ENCODE results near the gene GRIN3A.

The GRIN3A gene

DNA sequence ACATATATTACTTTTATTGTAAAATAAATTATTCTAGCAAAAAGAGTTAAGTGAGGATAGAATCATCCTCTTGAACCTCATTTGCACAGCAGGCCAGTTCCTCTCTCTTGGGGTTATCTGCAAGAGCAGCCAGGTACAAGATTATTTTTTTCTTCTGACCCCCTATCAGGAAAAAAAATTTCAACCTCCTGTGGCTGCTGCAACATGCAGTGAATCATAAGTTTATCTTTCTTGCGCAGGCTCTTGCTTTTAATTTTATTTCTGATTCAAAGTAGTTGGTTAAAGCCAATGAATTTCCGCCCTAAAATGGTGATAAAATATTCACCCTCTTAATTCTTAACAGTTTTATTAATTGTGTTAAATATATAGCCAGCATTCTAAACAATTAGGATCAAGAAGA is 74.0 kb downstream of the GRIN3A start:
- Histone ChIP-seq H3K4me2 (ENCODE audit: insufficient read depth, low read length) (no peak overlapping the region), H4K20me1 (ENCODE audit: insufficient read depth, low read length) (no peaks in the 10 kb centered on the region), H3K9ac (ENCODE audit: low read depth, low read length) (no peak overlapping the region), H2AFZ (ENCODE audit: low read depth, low read length) (no peak overlapping the region), H3K4me3 (ENCODE audit: low read depth in 1 of 2, low read length in 2 of 2) (no peak overlapping the region), H3K27me3 (ENCODE audit: insufficient read depth, low read length, poor library complexity) (no peaks in the 10 kb centered on the region), H3K9me3 (ENCODE audit: insufficient read depth, low read length, severe bottlenecking) (no peaks in the 10 kb centered on the region), H3K36me3 (ENCODE audit: insufficient read depth, low read length) (no peaks in the 10 kb centered on the region), H3K4me1 (ENCODE audit: insufficient read depth, low read length) (no peaks in the 10 kb centered on the region), H3K27ac (ENCODE audit: low read length) (no peak overlapping the region), H3K79me2 (ENCODE audit: insufficient read depth, low read length) (no peaks in the 10 kb centered on the region)
- TF ChIP-seq, protein P1, sequence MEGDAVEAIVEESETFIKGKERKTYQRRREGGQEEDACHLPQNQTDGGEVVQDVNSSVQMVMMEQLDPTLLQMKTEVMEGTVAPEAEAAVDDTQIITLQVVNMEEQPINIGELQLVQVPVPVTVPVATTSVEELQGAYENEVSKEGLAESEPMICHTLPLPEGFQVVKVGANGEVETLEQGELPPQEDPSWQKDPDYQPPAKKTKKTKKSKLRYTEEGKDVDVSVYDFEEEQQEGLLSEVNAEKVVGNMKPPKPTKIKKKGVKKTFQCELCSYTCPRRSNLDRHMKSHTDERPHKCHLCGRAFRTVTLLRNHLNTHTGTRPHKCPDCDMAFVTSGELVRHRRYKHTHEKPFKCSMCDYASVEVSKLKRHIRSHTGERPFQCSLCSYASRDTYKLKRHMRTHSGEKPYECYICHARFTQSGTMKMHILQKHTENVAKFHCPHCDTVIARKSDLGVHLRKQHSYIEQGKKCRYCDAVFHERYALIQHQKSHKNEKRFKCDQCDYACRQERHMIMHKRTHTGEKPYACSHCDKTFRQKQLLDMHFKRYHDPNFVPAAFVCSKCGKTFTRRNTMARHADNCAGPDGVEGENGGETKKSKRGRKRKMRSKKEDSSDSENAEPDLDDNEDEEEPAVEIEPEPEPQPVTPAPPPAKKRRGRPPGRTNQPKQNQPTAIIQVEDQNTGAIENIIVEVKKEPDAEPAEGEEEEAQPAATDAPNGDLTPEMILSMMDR (IDR thresholded peaks at IDR 0.05; ENCODE audit: borderline replicate concordance, extremely low read depth, low read length, poor library complexity, severe bottlenecking) = no peak
- no peak for TF ChIP-seq EZH2 (IDR thresholded peaks at IDR 0.05; ENCODE audit: borderline replicate concordance, low read depth, low read length, severe bottlenecking)
- no peak for DNase-seq
- ATAC-seq (ENCODE audit: insufficient read depth, low read depth) = no peak

DNA sequence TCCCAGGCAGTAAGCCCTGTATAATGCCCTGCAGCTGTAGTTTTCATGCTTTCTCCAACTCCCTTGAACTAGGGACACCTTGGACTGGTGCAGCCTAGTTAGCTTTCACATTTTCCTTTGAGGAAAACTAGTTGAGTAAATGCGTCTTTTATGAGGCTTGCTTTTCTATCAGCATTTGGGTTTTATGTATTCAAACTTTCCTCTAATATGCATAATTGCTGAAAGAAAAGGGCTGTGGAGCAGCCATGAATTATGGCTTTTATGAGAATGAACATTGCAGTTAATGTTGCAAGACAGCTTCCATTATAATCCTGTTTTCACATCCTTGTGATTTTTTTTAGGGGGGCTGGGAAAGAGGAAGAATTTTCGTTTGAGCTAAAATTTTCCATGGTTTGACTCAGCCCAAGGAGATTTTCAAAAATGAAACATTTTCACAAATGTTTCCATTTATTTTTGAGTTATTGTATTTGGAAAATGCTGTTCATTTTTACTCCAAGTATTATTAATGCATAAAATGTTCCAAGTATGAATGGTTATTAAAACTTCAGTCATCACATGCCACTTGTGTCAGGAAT is 85.8 kb downstream of the GRIN3A start:
- Histone ChIP-seq H3K9ac (ENCODE audit: low read depth, low read length) (no peak overlapping the region), H4K20me1 (ENCODE audit: insufficient read depth, low read length) (no peaks in the 10 kb centered on the region)

DNA sequence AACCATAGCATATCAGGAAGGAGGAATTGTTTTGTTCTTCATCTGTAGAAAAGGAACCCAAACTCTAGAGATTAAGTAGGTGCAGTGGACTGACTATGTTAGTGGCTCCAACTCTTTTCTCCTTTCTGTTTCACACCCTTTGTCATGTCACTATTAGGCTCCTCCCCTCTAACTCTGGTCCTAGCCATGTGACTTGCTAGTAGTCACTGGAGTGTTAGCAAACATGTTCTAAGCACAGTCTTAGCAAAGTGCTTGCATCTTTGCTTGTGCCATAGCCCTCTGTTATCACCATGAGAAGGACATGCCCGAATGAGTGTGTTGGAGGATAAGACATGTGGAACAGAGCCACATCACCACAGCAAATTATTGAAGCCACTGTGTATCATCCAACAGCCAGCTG is 88.3 kb downstream of the GRIN3A start:
- Histone ChIP-seq H3K36me3 (ENCODE audit: insufficient read depth, low read length) (no peaks in the 10 kb centered on the region), H2AFZ (ENCODE audit: low read depth, low read length) (no peak overlapping the region), H3K4me1 (ENCODE audit: insufficient read depth, low read length) (no peaks in the 10 kb centered on the region), H3K9ac (ENCODE audit: low read depth, low read length) (no peak overlapping the region), H3K79me2 (ENCODE audit: insufficient read depth, low read length) (no peaks in the 10 kb centered on the region), H3K9me3 (ENCODE audit: insufficient read depth, low read length, severe bottlenecking) (no peaks in the 10 kb centered on the region), H4K20me1 (ENCODE audit: insufficient read depth, low read length) (no peaks in the 10 kb centered on the region), H3K27ac (ENCODE audit: low read length) (no peak overlapping the region), H3K27me3 (ENCODE audit: insufficient read depth, low read length, poor library complexity) (no peaks in the 10 kb centered on the region), H3K4me3 (ENCODE audit: low read depth in 1 of 2, low read length in 2 of 2) (no peak overlapping the region), H3K4me2 (ENCODE audit: insufficient read depth, low read length) (no peak overlapping the region)
- TF ChIP-seq, protein P1 (IDR thresholded peaks at IDR 0.05; ENCODE audit: borderline replicate concordance, extremely low read depth, low read length, poor library complexity, severe bottlenecking) = no peak
- no peak for TF ChIP-seq EZH2 (IDR thresholded peaks at IDR 0.05; ENCODE audit: borderline replicate concordance, low read depth, low read length, severe bottlenecking)
- ATAC-seq (ENCODE audit: insufficient read depth, low read depth) = no peak
- DNase-seq = no peak

More for the DNA sequence above, 85.8 kb downstream of the GRIN3A start:
- Histone ChIP-seq H3K27ac (ENCODE audit: low read length) (no peak overlapping the region), H3K27me3 (ENCODE audit: insufficient read depth, low read length, poor library complexity) (no peaks in the 10 kb centered on the region), H3K4me3 (ENCODE audit: low read depth in 1 of 2, low read length in 2 of 2) (no peak overlapping the region), H3K4me1 (ENCODE audit: insufficient read depth, low read length) (no peaks in the 10 kb centered on the region), H3K36me3 (ENCODE audit: insufficient read depth, low read length) (no peaks in the 10 kb centered on the region), H3K9me3 (ENCODE audit: insufficient read depth, low read length, severe bottlenecking) (no peaks in the 10 kb centered on the region), H3K79me2 (ENCODE audit: insufficient read depth, low read length) (no peaks in the 10 kb centered on the region), H2AFZ (ENCODE audit: low read depth, low read length) (no peak overlapping the region), H3K4me2 (ENCODE audit: insufficient read depth, low read length) (no peak overlapping the region)
- no peak for ATAC-seq (ENCODE audit: insufficient read depth, low read depth)
- TF ChIP-seq, protein P1 (IDR thresholded peaks at IDR 0.05; ENCODE audit: borderline replicate concordance, extremely low read depth, low read length, poor library complexity, severe bottlenecking) = no peak
- TF ChIP-seq EZH2 (IDR thresholded peaks at IDR 0.05; ENCODE audit: borderline replicate concordance, low read depth, low read length, severe bottlenecking) = no peak
- DNase-seq = no peak
